Right atrium auricular region (tissue), 2 donors: ENCODE measurements around the gene LRRC1. TPM values are rescaled to one million over a fixed set of nuclear protein-coding genes. Genes with fewer than 3 reads are reported as not detected.

Source experiments
- DNase-seq: peaks from one replicate; pipeline ENCODE4 v3.0.0-alpha.2; 2019; ENCODE audit warnings: low spot score
- H3K27ac ChIP-seq, 2 donors: fragments of 200-600 bp; sonication (generic); 1 replicate in 1 of 2; 2 replicates in 1 of 2; pipeline ENCODE4 v1.5.1; 2016 to 2019
- H3K27me3 ChIP-seq, 2 donors: fragments of 200-600 bp; sonication (generic); one replicate each; pipeline versions ENCODE4 v1.5.1 to v1.6.0; 2017 to 2019
- H3K36me3 ChIP-seq: fragments of 200-600 bp; sonication (generic); one replicate; pipeline ENCODE4 v1.5.1; 2016
- H3K4me1 ChIP-seq, 2 donors: fragments of 200-600 bp; sonication (generic); one replicate each; pipeline versions ENCODE4 v1.5.1 to v1.6.0; 2017 to 2019
- H3K4me3 ChIP-seq, 2 donors: fragments of 200-600 bp; sonication (generic); 1 replicate in 1 of 2; 2 replicates in 1 of 2; pipeline ENCODE4 v1.5.1; 2017 to 2019; ENCODE audit warnings: mild to moderate bottlenecking in 1 of 2, moderate library complexity in 1 of 2
- H3K9me3 ChIP-seq, 2 donors: fragments of 200-600 bp; sonication (generic); one replicate each; pipeline ENCODE4 v1.5.1; 2019
- CTCF ChIP-seq, 2 donors: fragments of 200-600 bp; sonication (generic); IDR thresholded peaks; one replicate each; pipeline ENCODE4 v1.5.1; 2019; ENCODE audit warnings: antibody characterized with exemption in 2 of 2
- total RNA-seq, 2 donors: library from RNA; depleted of rRNA; stranded (reverse); fragments of >200 nt; gene quantifications; one replicate each; pipeline ENCODE4 v1.1.0, GENCODE V29; 2016

The LRRC1 gene
- total RNA-seq, 2 donors from 2014 or later: 5.3 to 6.1 TPM

DNA sequence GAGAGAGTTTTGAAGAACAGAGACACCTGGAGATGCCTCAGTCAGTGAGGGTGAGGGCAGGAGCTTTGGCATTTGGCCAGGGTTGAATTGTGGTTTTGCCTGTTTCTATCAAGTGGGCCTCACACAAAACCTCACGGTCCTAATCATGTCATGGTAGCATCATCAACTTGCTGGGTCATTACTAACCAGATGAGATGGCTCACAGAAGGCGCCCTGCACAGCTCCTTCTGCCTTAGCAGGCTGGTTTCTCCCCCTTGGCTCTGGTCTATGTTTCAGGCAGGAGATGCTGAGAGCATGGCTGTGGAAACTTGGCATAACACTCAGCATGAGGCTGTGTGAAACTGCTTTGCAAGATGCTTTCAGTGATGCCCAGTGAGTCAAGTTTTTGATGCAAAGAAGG is 99.3 kb downstream of the LRRC1 start:
- no peaks in the 10 kb centered on the region for H3K27me3 ChIP-seq
- H3K9me3 ChIP-seq: no peaks in the 10 kb centered on the region
- no peak overlapping the region for H3K27ac ChIP-seq
- no peak overlapping the region for H3K4me3 ChIP-seq
- no peak for DNase-seq
- TF ChIP-seq CTCF (IDR thresholded peaks at IDR 0.05): no peak
- H3K36me3 ChIP-seq: no peaks in the 10 kb centered on the region
- no peaks in the 10 kb centered on the region for H3K4me1 ChIP-seq

DNA sequence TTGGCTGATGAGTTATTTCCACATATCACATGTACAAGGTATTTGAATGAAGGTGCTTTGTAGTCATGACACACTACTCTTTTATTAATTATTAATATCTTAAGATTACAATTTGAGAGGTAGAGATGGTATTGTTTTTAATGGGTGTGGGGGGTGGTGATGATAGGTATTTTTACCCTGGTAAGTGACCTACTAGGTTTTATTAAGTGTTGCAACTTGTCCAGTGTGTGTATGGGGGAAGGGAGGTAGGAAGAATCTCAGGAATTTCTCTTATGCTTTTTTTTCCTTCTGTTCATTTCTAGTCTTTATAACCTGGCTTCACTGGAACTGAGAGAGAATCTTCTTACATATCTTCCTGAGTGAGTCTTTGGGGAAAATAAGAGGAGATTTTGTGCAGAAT is 101.4 kb downstream of the LRRC1 start:
- Histone ChIP-seq H3K36me3 (no peaks in the 10 kb centered on the region), H3K27me3 (no peaks in the 10 kb centered on the region), H3K27ac (no peak overlapping the region), H3K4me1 (no peaks in the 10 kb centered on the region), H3K9me3 (no peaks in the 10 kb centered on the region), H3K4me3 (no peak overlapping the region)
- no peak for DNase-seq
- TF ChIP-seq CTCF (IDR thresholded peaks at IDR 0.05): no peak

DNA sequence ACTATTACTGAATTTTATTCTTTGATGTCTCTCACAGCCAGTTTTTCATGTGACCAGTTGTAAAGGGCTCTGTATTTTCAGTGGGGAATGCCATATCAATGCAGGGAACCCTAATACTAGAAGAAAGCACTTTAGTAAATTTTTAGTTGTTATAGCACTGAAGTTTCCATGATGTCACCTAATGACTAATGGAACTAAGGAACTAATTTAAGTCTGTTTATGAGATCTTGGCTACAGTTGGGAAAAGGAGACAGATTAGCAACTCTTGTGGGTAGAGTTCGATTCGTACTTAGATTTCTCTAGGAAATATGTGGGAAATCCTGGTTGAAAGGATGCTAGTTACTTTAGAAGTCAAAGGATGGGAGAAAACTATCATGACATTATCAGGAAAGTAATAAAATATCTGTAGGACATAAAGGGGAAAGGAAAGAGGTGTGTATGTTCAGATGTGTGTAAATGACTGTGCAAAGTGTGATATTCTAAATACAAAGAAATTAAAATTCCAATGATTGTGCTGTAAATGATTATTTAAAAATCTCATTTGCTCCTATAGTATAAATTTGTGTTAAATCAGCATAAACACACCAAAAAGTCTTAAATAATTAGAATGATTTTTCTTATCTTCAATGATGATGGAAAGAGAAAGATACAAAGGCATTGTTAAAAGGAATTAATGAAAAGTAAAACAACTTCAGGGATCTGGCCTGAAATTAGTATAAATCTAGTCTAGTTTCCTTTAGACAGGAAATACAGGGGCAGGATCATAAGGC is 103.4 kb downstream of the LRRC1 start:
- H3K27me3 ChIP-seq: no peaks in the 10 kb centered on the region
- no peak overlapping the region for H3K27ac ChIP-seq
- H3K36me3 ChIP-seq: peaks cover 9% of the 10 kb centered on the region
- H3K9me3 ChIP-seq: no peaks in the 10 kb centered on the region
- no peak overlapping the region for H3K4me3 ChIP-seq
- DNase-seq: no peak
- no peak for TF ChIP-seq CTCF (IDR thresholded peaks at IDR 0.05)
- no peaks in the 10 kb centered on the region for H3K4me1 ChIP-seq

DNA sequence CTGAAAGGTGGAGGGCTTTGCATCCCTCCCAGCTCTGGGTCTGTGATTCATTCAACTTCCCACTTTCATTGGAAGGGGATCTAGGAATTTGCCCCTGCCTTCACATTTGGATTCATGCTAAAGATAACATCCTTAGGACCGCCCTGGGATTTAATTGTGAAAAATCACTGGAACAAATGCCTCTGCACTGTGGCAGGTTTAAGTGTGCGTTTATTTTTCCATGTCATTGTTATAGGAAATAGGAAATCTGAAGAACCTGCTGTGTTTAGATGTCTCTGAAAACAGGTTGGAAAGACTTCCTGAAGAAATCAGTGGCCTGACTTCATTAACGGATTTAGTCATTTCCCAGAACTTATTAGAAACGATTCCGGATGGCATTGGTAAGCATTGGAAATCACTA is 104.7 kb downstream of the LRRC1 start:
- Histone ChIP-seq H3K27ac (no peak overlapping the region), H3K36me3 (peaks cover 9% of the 10 kb centered on the region), H3K4me3 (no peak overlapping the region), H3K9me3 (no peaks in the 10 kb centered on the region), H3K4me1 (no peaks in the 10 kb centered on the region), H3K27me3 (no peaks in the 10 kb centered on the region)
- no peak for TF ChIP-seq CTCF (IDR thresholded peaks at IDR 0.05)
- no peak for DNase-seq

DNA sequence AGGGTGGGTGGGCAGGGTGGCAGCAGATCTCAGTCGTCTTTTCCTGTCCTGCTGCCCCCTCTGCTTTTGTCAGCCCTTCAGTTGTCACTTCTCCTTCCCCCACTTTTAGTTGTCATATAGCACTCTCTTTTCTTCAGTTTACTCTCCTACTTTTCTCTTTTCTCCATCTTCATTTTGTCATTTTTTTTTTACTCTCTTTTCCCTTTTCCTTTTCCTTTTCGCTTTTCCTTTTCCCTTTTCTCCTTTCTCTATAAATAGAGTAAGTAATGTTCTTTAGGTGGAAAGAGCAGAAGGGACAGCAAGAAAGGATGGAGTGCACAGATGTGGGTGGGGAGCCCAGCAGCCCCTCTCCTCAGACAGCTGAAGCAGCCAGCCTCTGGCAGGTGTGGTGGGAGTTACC is 108.6 kb downstream of the LRRC1 start:
- H3K27me3 ChIP-seq: no peaks in the 10 kb centered on the region
- peaks cover 9% of the 10 kb centered on the region for H3K36me3 ChIP-seq
- H3K4me3 ChIP-seq: no peak overlapping the region
- no peaks in the 10 kb centered on the region for H3K4me1 ChIP-seq
- no peaks in the 10 kb centered on the region for H3K9me3 ChIP-seq
- no peak for DNase-seq
- no peak for TF ChIP-seq CTCF (IDR thresholded peaks at IDR 0.05)
- no peak overlapping the region for H3K27ac ChIP-seq

DNA sequence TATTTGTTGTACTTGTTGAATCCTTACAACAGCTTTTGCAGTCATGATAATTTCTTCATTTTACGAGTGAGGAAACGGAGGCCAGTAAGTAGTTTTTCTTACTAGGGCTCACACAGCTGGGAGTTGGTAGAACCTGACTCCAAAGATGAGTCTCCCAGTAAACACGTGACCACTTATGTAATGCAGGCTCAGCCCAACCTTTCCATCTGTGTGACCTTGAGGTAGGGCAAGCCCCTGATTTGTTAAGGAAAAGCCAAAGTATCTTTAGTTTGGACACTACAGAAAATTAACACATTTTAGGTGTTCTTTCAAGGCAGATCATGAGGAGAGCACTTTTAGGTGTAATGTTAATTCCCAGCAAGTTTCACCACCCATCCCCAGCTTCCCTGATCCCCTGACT is 111.3 kb downstream of the LRRC1 start:
- Histone ChIP-seq H3K27me3 (no peaks in the 10 kb centered on the region), H3K4me1 (no peaks in the 10 kb centered on the region), H3K9me3 (no peaks in the 10 kb centered on the region), H3K36me3 (peaks cover 9% of the 10 kb centered on the region), H3K4me3 (no peak overlapping the region), H3K27ac (no peak overlapping the region)
- no peak for DNase-seq
- TF ChIP-seq CTCF (IDR thresholded peaks at IDR 0.05): no peak
